Measurements from ENCODE around the gene DPEP1.
"Not testable (repeated sequence)": the region's sequence is repeated elsewhere in the genome, so short reads cannot be mapped to it uniquely, and the experiment has no call there.

Gene DPEP1

GRCh38 chr16:89619840-89620239 lies 6.4 kb downstream of the DPEP1 start:
- DNase-seq (ENCODE audit: low read depth), result no peak

GRCh38 chr16:89620406-89620841 lies 7.0 kb downstream of the DPEP1 start:
- no peak for DNase-seq (ENCODE audit: low read depth)

GRCh38 chr16:89621136-89621697 lies 7.8 kb downstream of the DPEP1 start:
- no peak for DNase-seq (ENCODE audit: low read depth)

GRCh38 chr16:89621698-89622409 lies 8.4 kb downstream of the DPEP1 start:
- DNase-seq (ENCODE audit: low read depth), result no peak

GRCh38 chr16:89623511-89624261 lies 10.2 kb downstream of the DPEP1 start:
- no peak for DNase-seq (ENCODE audit: low read depth)

GRCh38 chr16:89624777-89625761 lies 11.6 kb downstream of the DPEP1 start:
- DNase-seq (ENCODE audit: low read depth), result no peak

- DNase-seq (ENCODE audit: low read depth), result no peak
Measured at GRCh38 chr16:89629827-89630610, 16.6 kb downstream of the DPEP1 start.

- DNase-seq (ENCODE audit: low read depth), result no peak
Measured at GRCh38 chr16:89633064-89633631, 19.7 kb downstream of the DPEP1 start.

GRCh38 chr16:89634463-89635385 lies 21.3 kb downstream of the DPEP1 start:
- DNase-seq (ENCODE audit: low read depth), result not testable (repeated sequence)

- no peak for DNase-seq (ENCODE audit: low read depth)
Measured at GRCh38 chr16:89636663-89637062, 23.2 kb downstream of the DPEP1 start.

- no peak for DNase-seq (ENCODE audit: low read depth)
Measured at GRCh38 chr16:89637379-89637778, 23.9 kb downstream of the DPEP1 start.

- no peak for DNase-seq (ENCODE audit: low read depth)
Measured at GRCh38 chr16:89638455-89638854, 25.0 kb downstream of the DPEP1 start.

GRCh38 chr16:89639385-89639784 lies 25.9 kb downstream of the DPEP1 start:
- DNase-seq (ENCODE audit: low read depth), result no peak

- DNase-seq (ENCODE audit: low read depth), result no peak
Measured at GRCh38 chr16:89641458-89642119, 28.1 kb downstream of the DPEP1 start.

GRCh38 chr16:89642574-89642973 lies 29.1 kb downstream of the DPEP1 start:
- DNase-seq (ENCODE audit: low read depth), result no peak

- no peak for DNase-seq (ENCODE audit: low read depth)
Measured at GRCh38 chr16:89643769-89644300, 30.4 kb downstream of the DPEP1 start.

GRCh38 chr16:89645122-89645521 lies 31.7 kb downstream of the DPEP1 start:
- no peak for DNase-seq (ENCODE audit: low read depth)

GRCh38 chr16:89646270-89646669 lies 32.8 kb downstream of the DPEP1 start:
- no peak for DNase-seq (ENCODE audit: low read depth)

- no peak for DNase-seq (ENCODE audit: low read depth)
Measured at GRCh38 chr16:89646906-89647305, 33.5 kb downstream of the DPEP1 start.

Data from stimulated activated CD4-positive, alpha-beta T cell treated with anti-CD3 and anti-CD28 coated beads, Interleukin-2, amount 100 ng/mL, for 4 hours (primary cell).